Measurements from ENCODE around the gene HLA-B. TPM values are rescaled to one million over a fixed set of nuclear protein-coding genes. Genes with fewer than 3 reads are reported as not detected.

Gene HLA-B
- total and polyA plus RNA-seq, 4 donors: 668 to 3,772 (median 1,436) TPM

DNA sequence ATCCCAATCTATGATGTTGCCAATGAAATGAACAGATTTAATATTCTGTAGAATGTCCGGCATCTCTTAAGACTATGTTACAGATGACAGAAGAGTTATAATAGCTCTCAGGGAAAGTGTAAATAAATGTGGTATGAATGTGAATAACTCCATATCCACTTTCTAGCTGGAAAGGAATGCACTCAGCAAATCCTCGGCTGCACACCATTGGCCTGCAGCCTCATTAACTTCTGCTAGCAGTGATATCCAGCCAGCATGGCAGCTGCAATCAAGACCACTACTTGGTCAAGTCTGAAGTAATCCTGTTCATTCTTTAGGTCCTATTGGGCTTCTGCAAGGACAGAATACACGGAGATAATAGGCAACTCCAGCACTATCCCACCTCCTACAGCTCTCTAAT, 29.1 kb upstream of the HLA-B start:
- peak in 2 of 3 donors; percentile 2 to 27 for DNase-seq
- TF ChIP-seq, protein P1, sequence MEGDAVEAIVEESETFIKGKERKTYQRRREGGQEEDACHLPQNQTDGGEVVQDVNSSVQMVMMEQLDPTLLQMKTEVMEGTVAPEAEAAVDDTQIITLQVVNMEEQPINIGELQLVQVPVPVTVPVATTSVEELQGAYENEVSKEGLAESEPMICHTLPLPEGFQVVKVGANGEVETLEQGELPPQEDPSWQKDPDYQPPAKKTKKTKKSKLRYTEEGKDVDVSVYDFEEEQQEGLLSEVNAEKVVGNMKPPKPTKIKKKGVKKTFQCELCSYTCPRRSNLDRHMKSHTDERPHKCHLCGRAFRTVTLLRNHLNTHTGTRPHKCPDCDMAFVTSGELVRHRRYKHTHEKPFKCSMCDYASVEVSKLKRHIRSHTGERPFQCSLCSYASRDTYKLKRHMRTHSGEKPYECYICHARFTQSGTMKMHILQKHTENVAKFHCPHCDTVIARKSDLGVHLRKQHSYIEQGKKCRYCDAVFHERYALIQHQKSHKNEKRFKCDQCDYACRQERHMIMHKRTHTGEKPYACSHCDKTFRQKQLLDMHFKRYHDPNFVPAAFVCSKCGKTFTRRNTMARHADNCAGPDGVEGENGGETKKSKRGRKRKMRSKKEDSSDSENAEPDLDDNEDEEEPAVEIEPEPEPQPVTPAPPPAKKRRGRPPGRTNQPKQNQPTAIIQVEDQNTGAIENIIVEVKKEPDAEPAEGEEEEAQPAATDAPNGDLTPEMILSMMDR (IDR thresholded peaks at IDR 0.05; ENCODE audit: control extremely low read depth, extremely low read depth): no peak
- no peak overlapping the region for H3K9ac ChIP-seq (ENCODE audit: insufficient read depth in 1 of 2, low read length in 2 of 2)
- no peak overlapping the region for H3K4me3 ChIP-seq
- no peak overlapping the region for H3K27ac ChIP-seq (ENCODE audit: low read depth in 1 of 2, low read length in 1 of 2)
- peaks cover 0 to 2% (median 0%) of the 10 kb centered on the region in 4 donors for H3K36me3 ChIP-seq (ENCODE audit: control insufficient read depth in 4 of 4, insufficient read depth in 4 of 4, low read length in 4 of 4)
- ATAC-seq (ENCODE audit: insufficient read depth, low FRiP score): no peak
- peaks cover 0 to 3% (median 0%) of the 10 kb centered on the region in 4 donors for H3K9me3 ChIP-seq (ENCODE audit: control insufficient read depth in 4 of 4, insufficient read depth in 3 of 4, low read length in 3 of 4)
- 58 to 76% methylated on average over 3 of the region's 3 CpGs for WGBS, 2 donors
- peaks cover 0 to 9% (median 0%) of the 10 kb centered on the region in 5 donors for H3K4me1 ChIP-seq (ENCODE audit: control insufficient read depth in 5 of 5, insufficient read depth in 5 of 5, low read length in 5 of 5)
- H3K27me3 ChIP-seq (ENCODE audit: control insufficient read depth in 3 of 3, insufficient read depth in 3 of 3, low read length in 2 of 3): peaks cover 0 to 3% (median 3%) of the 10 kb centered on the region in 3 donors

DNA sequence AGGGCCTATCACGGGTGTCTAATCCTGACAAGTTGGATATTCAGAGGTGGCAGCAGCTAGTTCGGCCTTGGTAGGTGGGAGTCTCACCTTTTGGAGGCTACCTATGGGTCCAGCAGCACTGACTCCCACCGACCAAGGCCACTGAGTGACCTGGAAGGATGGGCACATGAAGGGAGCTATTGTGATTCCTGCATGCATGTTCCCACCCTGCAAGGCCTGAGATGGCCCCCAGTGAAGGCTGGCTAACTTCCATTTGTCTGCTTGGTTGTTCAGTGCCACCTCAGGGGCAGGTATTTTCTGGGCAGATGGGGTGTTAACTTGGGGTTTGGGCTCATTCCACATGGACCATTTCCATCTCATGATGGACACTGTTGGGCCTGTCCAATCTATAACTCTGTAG, 28.1 kb upstream of the HLA-B start:
- Histone ChIP-seq H3K4me1 (ENCODE audit: control insufficient read depth in 5 of 5, insufficient read depth in 5 of 5, low read length in 5 of 5) (peaks cover 0 to 10% (median 0%) of the 10 kb centered on the region in 5 donors), H3K4me3 (no peak overlapping the region), H3K9ac (ENCODE audit: insufficient read depth in 1 of 2, low read length in 2 of 2) (no peak overlapping the region), H3K36me3 (ENCODE audit: control insufficient read depth in 4 of 4, insufficient read depth in 4 of 4, low read length in 4 of 4) (peaks cover 0 to 2% (median 0%) of the 10 kb centered on the region in 4 donors), H3K27me3 (ENCODE audit: control insufficient read depth in 3 of 3, insufficient read depth in 3 of 3, low read length in 2 of 3) (peaks cover 0 to 5% (median 3%) of the 10 kb centered on the region in 3 donors), H3K9me3 (ENCODE audit: control insufficient read depth in 4 of 4, insufficient read depth in 3 of 4, low read length in 3 of 4) (peaks cover 0 to 3% (median 0%) of the 10 kb centered on the region in 4 donors), H3K27ac (ENCODE audit: low read depth in 1 of 2, low read length in 1 of 2) (no peak overlapping the region)
- TF ChIP-seq, protein P1 (IDR thresholded peaks at IDR 0.05; ENCODE audit: control extremely low read depth, extremely low read depth): no peak
- DNase-seq (no peak), ATAC-seq (ENCODE audit: insufficient read depth, low FRiP score) (no peak)
- WGBS, 2 donors: 77 to 93% methylated on average over 3 of the region's 3 CpGs

DNA sequence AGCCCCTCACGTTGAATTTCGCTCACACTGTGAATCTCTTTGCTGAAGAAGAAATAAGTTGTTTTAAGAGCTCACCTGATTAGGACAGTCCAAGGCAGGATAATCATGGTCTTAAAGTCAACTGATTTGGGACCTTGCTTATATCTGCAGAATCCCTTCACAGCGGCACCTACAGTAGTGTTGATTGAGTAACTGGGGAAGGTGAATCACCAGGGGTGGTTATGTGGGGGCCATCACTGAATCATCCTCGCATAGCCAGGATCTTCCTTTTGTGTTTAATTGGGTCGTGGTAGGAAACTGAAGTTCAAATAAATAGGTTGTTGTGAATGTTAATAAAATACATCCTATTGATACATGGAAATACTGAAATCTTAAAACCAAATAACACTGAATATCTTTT, 26.2 kb upstream of the HLA-B start:
- 69 to 71% methylated on average over 5 of the region's 5 CpGs for WGBS, 2 donors
- ATAC-seq (ENCODE audit: insufficient read depth, low FRiP score) (no peak), DNase-seq (no peak)
- Histone ChIP-seq H3K9me3 (ENCODE audit: control insufficient read depth in 4 of 4, insufficient read depth in 3 of 4, low read length in 3 of 4) (peaks cover 0 to 3% (median 0%) of the 10 kb centered on the region in 4 donors), H3K27ac (ENCODE audit: low read depth in 1 of 2, low read length in 1 of 2) (no peak overlapping the region), H3K27me3 (ENCODE audit: control insufficient read depth in 3 of 3, insufficient read depth in 3 of 3, low read length in 2 of 3) (peaks cover 0 to 9% (median 3%) of the 10 kb centered on the region in 3 donors), H3K4me1 (ENCODE audit: control insufficient read depth in 5 of 5, insufficient read depth in 5 of 5, low read length in 5 of 5) (peaks cover 0 to 11% (median 0%) of the 10 kb centered on the region in 5 donors), H3K9ac (ENCODE audit: insufficient read depth in 1 of 2, low read length in 2 of 2) (no peak overlapping the region), H3K36me3 (ENCODE audit: control insufficient read depth in 4 of 4, insufficient read depth in 4 of 4, low read length in 4 of 4) (peaks cover 0 to 2% (median 0%) of the 10 kb centered on the region in 4 donors), H3K4me3 (no peak overlapping the region)
- TF ChIP-seq, protein P1 (IDR thresholded peaks at IDR 0.05; ENCODE audit: control extremely low read depth, extremely low read depth): no peak

DNA sequence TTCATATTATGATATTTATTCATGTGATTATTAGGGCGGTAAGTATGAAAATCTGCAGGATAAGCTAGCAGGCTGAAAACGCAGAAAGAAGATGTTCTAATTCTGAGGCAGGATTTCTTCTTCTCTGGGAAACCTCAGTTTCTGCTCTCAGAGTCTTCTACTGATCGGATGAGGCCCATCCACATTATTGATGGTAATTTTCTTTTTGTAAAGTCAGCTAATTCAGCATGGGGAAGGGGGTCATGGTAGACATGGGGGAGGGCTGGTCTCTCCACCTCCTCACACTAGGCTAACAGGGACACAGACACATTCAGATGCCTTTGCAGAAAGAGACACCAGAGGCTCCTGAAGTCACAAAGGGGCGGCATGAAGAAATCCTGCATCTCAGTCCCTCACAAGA, 24.7 kb upstream of the HLA-B start:
- DNase-seq (no peak), ATAC-seq (ENCODE audit: insufficient read depth, low FRiP score) (no peak)
- Histone ChIP-seq H3K27me3 (ENCODE audit: control insufficient read depth in 3 of 3, insufficient read depth in 3 of 3, low read length in 2 of 3) (peaks cover 0 to 11% (median 4%) of the 10 kb centered on the region in 3 donors), H3K4me3 (no peak overlapping the region), H3K4me1 (ENCODE audit: control insufficient read depth in 5 of 5, insufficient read depth in 5 of 5, low read length in 5 of 5) (peaks cover 0 to 8% (median 0%) of the 10 kb centered on the region in 5 donors), H3K36me3 (ENCODE audit: control insufficient read depth in 4 of 4, insufficient read depth in 4 of 4, low read length in 4 of 4) (peaks cover 0 to under 1% (median 0%) of the 10 kb centered on the region in 4 donors), H3K9me3 (ENCODE audit: control insufficient read depth in 4 of 4, insufficient read depth in 3 of 4, low read length in 3 of 4) (peaks cover 0 to 3% (median 0%) of the 10 kb centered on the region in 4 donors), H3K27ac (ENCODE audit: low read depth in 1 of 2, low read length in 1 of 2) (no peak overlapping the region), H3K9ac (ENCODE audit: insufficient read depth in 1 of 2, low read length in 2 of 2) (no peak overlapping the region)
- 66 to 69% methylated on average over 4 of the region's 4 CpGs for WGBS, 2 donors
- TF ChIP-seq, protein P1 (IDR thresholded peaks at IDR 0.05; ENCODE audit: control extremely low read depth, extremely low read depth): no peak
